Vagina (tissue), 2 donors: ENCODE data around the gene TBXAS1. TPM values are rescaled to one million over a fixed set of nuclear protein-coding genes. Genes with fewer than 3 reads are reported as not detected.
A peak's percentile ranks its signal among the peaks of the same experiment; 100 is the strongest.
"Not testable (repeated sequence)": the region's sequence is repeated elsewhere in the genome, so short reads cannot be mapped to it uniquely, and the experiment has no call there.

Source experiments
- DNase-seq, 2 donors: peaks; one replicate each; pipeline ENCODE4 v3.0.0-alpha.2; 2017; ENCODE audit errors: extremely low spot score in 2 of 2
- H3K27ac ChIP-seq: fragments of 200-600 bp; sonication (generic); one replicate; pipeline ENCODE4 v1.5.1; 2019
- H3K27me3 ChIP-seq: fragments of 200-600 bp; sonication (generic); one replicate; pipeline ENCODE4 v1.5.1; 2019
- H3K36me3 ChIP-seq, 2 donors: fragments of 200-600 bp; sonication (generic); one replicate each; pipeline ENCODE4 v1.5.1; 2017 to 2019
- H3K4me1 ChIP-seq: fragments of 200-600 bp; sonication (generic); one replicate; pipeline ENCODE4 v1.5.1; 2019
- H3K4me3 ChIP-seq, 2 donors: fragments of 200-600 bp; sonication (generic); 1 replicate in 1 of 2; 2 replicates in 1 of 2; pipeline ENCODE4 v1.5.1; 2016 to 2019
- H3K9me3 ChIP-seq: fragments of 200-600 bp; sonication (generic); one replicate; pipeline ENCODE4 v1.5.1; 2019
- POLR2A ChIP-seq, 2 donors: fragments of 450-650 bp; IDR thresholded peaks; one replicate each; pipeline ENCODE4 v1.6.1; 2017; ENCODE audit warnings: antibody characterized with exemption in 2 of 2, mild to moderate bottlenecking in 2 of 2, moderate library complexity in 2 of 2
- POLR2AphosphoS5 ChIP-seq, 2 donors: sonication (generic); formaldehyde crosslinking; IDR thresholded peaks; one replicate each; pipeline ENCODE4 v1.9.0; 2017; ENCODE audit warnings: antibody characterized with exemption in 2 of 2, mild to moderate bottlenecking in 2 of 2, low read depth in 1 of 2; ENCODE audit not compliant: insufficient read depth in 1 of 2
- intact Hi-C: fragments of 100-400 bp; cut with DNase I; formaldehyde crosslinking; loops from one replicate; pipeline ENCODE4 v1.15.1; 2023
- total RNA-seq: library from RNA; depleted of rRNA; stranded (reverse); fragments of >200 nt; gene quantifications from one replicate; pipeline ENCODE4 v1.2.3, GENCODE V29; 2016
- TF ChIP-seq, protein P1 (sequence below), 3 experiments: fragments of 450-650 bp in 2 of 3; fragments of 200-600 bp in 1 of 3; sonication (generic) in 1 of 3; IDR thresholded peaks; one replicate each; pipeline ENCODE4 v1.5.1; 2017 to 2019; ENCODE audit warnings: antibody characterized with exemption in 3 of 3, mild to moderate bottlenecking in 2 of 3, moderate library complexity in 2 of 3

The TBXAS1 gene
- total RNA-seq, 1 donor from 2014 or later = 18.4 TPM

DNA sequence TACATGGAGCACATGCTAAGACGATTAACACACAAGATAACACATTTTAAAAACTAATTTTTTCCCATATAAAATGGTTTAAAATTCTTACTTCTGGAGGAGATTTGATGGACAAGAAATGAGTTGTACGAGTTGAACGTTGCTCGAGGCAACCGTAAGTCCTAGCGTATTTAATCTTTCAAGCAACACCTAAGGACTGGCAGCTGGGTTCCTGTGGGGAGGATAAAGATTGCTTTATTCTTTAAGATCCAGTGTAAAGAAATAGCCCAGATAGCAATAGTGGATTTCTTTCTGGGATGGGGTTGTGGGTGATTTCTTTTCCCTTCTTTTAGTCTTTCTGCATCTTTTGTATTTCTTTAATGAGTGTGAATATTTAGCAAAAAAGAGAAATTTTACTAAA is 9.8 kb downstream of the TBXAS1 start:
- no peaks in the 10 kb centered on the region for H3K4me1 ChIP-seq
- H3K9me3 ChIP-seq = no peaks in the 10 kb centered on the region
- no peak for TF ChIP-seq POLR2A (IDR thresholded peaks at IDR 0.05)
- TF ChIP-seq, protein P1, sequence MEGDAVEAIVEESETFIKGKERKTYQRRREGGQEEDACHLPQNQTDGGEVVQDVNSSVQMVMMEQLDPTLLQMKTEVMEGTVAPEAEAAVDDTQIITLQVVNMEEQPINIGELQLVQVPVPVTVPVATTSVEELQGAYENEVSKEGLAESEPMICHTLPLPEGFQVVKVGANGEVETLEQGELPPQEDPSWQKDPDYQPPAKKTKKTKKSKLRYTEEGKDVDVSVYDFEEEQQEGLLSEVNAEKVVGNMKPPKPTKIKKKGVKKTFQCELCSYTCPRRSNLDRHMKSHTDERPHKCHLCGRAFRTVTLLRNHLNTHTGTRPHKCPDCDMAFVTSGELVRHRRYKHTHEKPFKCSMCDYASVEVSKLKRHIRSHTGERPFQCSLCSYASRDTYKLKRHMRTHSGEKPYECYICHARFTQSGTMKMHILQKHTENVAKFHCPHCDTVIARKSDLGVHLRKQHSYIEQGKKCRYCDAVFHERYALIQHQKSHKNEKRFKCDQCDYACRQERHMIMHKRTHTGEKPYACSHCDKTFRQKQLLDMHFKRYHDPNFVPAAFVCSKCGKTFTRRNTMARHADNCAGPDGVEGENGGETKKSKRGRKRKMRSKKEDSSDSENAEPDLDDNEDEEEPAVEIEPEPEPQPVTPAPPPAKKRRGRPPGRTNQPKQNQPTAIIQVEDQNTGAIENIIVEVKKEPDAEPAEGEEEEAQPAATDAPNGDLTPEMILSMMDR (IDR thresholded peaks at IDR 0.05) = no peak
- no peak for TF ChIP-seq POLR2AphosphoS5 (IDR thresholded peaks at IDR 0.05; ENCODE audit: insufficient read depth in 1 of 2, low read depth in 1 of 2)
- no peaks in the 10 kb centered on the region for H3K27me3 ChIP-seq
- no peak overlapping the region for H3K27ac ChIP-seq
- DNase-seq = peak in 1 of 2 donors; percentile 22
- no peaks in the 10 kb centered on the region for H3K36me3 ChIP-seq
- intact Hi-C loops = no loop called here
- H3K4me3 ChIP-seq = no peak overlapping the region

DNA sequence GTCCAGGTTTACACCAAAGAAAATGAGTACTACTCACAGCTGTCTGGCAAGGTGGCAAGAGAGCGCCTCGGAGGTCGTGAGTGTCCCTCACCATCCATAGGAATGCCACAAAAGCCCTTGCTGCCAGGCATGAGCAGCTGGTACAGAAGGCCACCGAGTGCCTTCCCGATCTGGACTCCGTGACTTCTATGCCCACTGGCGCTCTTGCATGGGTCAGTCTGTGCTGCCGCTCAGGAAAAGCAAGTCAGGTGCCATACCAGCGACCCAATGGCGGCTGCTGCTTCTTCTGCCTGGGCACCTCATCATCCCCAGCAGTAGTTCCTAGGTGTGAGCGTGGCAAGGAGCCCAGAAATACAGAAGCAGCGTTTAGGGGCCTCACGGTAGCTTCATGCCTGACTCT is 11.7 kb downstream of the TBXAS1 start:
- TF ChIP-seq POLR2A (IDR thresholded peaks at IDR 0.05) = no peak
- TF ChIP-seq, protein P1 (IDR thresholded peaks at IDR 0.05) = no peak
- TF ChIP-seq POLR2AphosphoS5 (IDR thresholded peaks at IDR 0.05; ENCODE audit: insufficient read depth in 1 of 2, low read depth in 1 of 2) = no peak
- DNase-seq = peak in 1 of 2 donors; percentile 71
- intact Hi-C loops = no loop called here
- Histone ChIP-seq H3K4me3 (no peak overlapping the region), H3K36me3 (no peaks in the 10 kb centered on the region), H3K27ac (no peak overlapping the region), H3K27me3 (no peaks in the 10 kb centered on the region), H3K9me3 (no peaks in the 10 kb centered on the region), H3K4me1 (no peaks in the 10 kb centered on the region)

DNA sequence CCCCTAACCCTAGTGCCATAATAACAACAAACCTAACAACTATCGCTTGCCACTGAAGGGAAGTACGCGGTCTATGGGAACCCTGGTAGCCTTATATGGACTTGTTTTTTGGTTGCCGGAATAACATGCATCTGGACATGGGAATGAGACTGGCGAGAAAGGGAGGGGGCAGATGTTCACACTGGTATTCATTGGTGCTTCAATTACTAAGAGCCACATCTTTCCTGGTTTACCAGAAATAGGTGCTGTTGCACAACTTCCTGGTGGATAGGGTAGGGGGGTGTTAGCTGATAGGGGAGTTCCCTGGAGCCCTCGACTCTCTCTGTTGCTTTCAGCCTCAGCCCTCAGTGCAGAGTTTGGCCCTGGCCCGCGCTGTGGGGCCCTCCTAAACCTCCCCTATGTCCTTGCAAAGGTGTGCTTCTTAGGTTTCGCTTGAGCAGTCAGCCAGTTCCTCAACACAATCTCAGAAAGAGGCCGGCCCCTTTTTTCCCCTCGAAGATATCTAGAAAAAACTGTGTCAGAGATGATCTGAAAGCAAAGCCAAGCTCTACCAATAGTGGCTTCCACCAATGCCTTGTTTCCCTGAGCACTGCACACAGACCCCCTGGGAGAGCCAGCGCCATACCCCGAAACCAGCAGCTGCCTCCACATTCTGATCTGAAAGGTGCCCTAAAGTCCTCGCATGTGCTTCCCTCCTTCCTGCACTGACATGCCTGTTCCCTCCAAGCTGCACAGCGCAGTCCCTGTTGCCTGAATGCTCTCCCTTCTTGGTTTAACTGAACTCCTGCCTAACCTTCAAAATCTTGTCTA is 13.5 kb downstream of the TBXAS1 start:
- intact Hi-C loops = no loop called here
- TF ChIP-seq POLR2AphosphoS5 (IDR thresholded peaks at IDR 0.05; ENCODE audit: insufficient read depth in 1 of 2, low read depth in 1 of 2) (no peak), POLR2A (IDR thresholded peaks at IDR 0.05) (no peak)
- TF ChIP-seq, protein P1 (IDR thresholded peaks at IDR 0.05) = no peak
- H3K4me3 ChIP-seq = no peak overlapping the region
- H3K27me3 ChIP-seq = no peaks in the 10 kb centered on the region
- H3K27ac ChIP-seq = no peak overlapping the region
- H3K36me3 ChIP-seq = no peaks in the 10 kb centered on the region
- H3K4me1 ChIP-seq = no peaks in the 10 kb centered on the region
- DNase-seq = peak in 1 of 2 donors; percentile 75
- H3K9me3 ChIP-seq = no peaks in the 10 kb centered on the region

DNA sequence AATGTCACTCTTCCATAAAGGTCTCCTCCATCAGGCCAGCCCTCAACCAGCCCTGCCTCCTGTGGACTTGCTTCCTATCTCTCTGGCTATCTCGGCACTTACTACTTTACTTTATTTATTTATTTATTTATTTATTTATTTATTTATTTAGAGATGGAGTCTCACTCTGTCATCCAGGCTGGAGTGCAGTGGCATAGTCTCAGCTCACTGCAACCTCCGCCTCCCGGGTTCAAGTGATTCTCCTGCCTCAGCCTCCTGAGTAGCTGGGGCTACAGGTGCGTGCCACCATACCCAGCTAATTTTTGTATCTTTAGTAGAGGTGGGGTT is 14.1 kb downstream of the TBXAS1 start:
- intact Hi-C loops, DNase-seq, H3K9me3 ChIP-seq, H3K27ac ChIP-seq, H3K4me3 ChIP-seq, H3K4me1 ChIP-seq, H3K27me3 ChIP-seq, H3K36me3 ChIP-seq: not testable (repeated sequence)

DNA sequence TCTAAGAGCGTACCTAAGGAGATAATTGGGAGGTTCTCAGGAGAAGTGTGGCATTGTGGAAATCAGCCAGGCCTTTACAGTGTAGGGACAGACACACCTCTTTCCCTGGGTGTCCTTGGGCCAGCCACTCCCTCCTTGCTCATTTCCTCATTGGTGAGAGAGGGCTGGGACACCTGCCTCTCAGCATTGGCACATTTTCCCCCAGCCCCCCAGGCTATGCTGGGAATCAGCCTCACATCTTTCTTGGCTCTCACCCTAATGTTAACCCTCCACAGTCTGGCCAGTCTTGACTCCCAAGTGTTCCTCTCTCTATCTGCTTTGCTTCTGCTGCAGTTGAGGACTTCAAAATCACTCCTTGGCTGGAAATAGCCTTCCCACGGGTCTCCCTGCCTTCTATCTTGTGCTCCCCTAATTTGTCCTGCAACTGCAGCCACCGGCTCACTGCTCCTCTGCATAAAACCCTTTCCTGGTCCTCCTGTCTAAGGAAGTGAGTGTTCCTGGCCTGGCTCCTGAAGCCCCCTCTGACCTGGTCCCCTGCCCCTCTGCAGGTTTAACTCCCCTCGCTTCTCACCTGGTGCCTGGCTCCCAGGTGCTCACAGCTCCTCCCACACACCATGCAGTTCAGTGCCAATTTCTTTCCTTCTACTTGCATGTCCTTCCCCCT is 15.8 kb downstream of the TBXAS1 start:
- no peaks in the 10 kb centered on the region for H3K36me3 ChIP-seq
- intact Hi-C loops = no loop called here
- H3K4me3 ChIP-seq = no peak overlapping the region
- no peaks in the 10 kb centered on the region for H3K9me3 ChIP-seq
- H3K27ac ChIP-seq = no peak overlapping the region
- TF ChIP-seq POLR2AphosphoS5 (IDR thresholded peaks at IDR 0.05; ENCODE audit: insufficient read depth in 1 of 2, low read depth in 1 of 2) (no peak), POLR2A (IDR thresholded peaks at IDR 0.05) (no peak)
- TF ChIP-seq, protein P1 (IDR thresholded peaks at IDR 0.05) = no peak
- H3K27me3 ChIP-seq = no peaks in the 10 kb centered on the region
- peak in 1 of 2 donors; percentile 64 for DNase-seq
- no peaks in the 10 kb centered on the region for H3K4me1 ChIP-seq
